NCI-H1417 treated with DMSO at 0.1 percent for 48 hours (cell line): ENCODE results near the gene SLC30A5.
"Not testable (repeated sequence)": the region's sequence is repeated elsewhere in the genome, so short reads cannot be mapped to it uniquely, and the experiment has no call there.

Experiments
- DNase-seq: peaks from one replicate; lab custom pipeline; 2025; lab: John Stamatoyannopoulos, UW

SLC30A5 gene

GRCh38 chr5:69105996-69106906 is 12.4 kb downstream of the SLC30A5 start:
- no peak for DNase-seq

GRCh38 chr5:69108367-69108766 is 14.6 kb downstream of the SLC30A5 start:
- not testable (repeated sequence) for DNase-seq

- DNase-seq: no peak
These were observed 20.0 kb downstream of the SLC30A5 start for GRCh38 chr5:69113851-69114250.

GRCh38 chr5:69115526-69115925 is 21.7 kb downstream of the SLC30A5 start:
- no peak for DNase-seq

- DNase-seq: no peak
These were observed 35.6 kb downstream of the SLC30A5 start for GRCh38 chr5:69129413-69129812.

- DNase-seq: no peak
These were observed 36.4 kb downstream of the SLC30A5 start for GRCh38 chr5:69130241-69130640.

GRCh38 chr5:69131304-69131703 is 37.5 kb downstream of the SLC30A5 start:
- DNase-seq: no peak

GRCh38 chr5:69134126-69134525 is 40.3 kb downstream of the SLC30A5 start:
- DNase-seq: no peak

GRCh38 chr5:69136293-69136692 is 42.5 kb downstream of the SLC30A5 start:
- DNase-seq: no peak

GRCh38 chr5:69137208-69137607 is 43.4 kb downstream of the SLC30A5 start:
- not testable (repeated sequence) for DNase-seq

GRCh38 chr5:69137807-69138206 is 44.0 kb downstream of the SLC30A5 start:
- no peak for DNase-seq

GRCh38 chr5:69138766-69139165 is 45.0 kb downstream of the SLC30A5 start:
- DNase-seq: no peak

GRCh38 chr5:69140239-69140638 is 46.4 kb downstream of the SLC30A5 start:
- not testable (repeated sequence) for DNase-seq

GRCh38 chr5:69140827-69141226 is 47.0 kb downstream of the SLC30A5 start:
- no peak for DNase-seq

- not testable (repeated sequence) for DNase-seq
These were observed 54.8 kb downstream of the SLC30A5 start for GRCh38 chr5:69148576-69148975.

GRCh38 chr5:69148981-69149675 is 55.3 kb downstream of the SLC30A5 start:
- no peak for DNase-seq

- DNase-seq: no peak
These were observed 55.8 kb downstream of the SLC30A5 start for GRCh38 chr5:69149676-69150010.

- DNase-seq: no peak
These were observed 58.9 kb downstream of the SLC30A5 start for GRCh38 chr5:69152731-69153130.

GRCh38 chr5:69156456-69156855 is 62.6 kb downstream of the SLC30A5 start:
- DNase-seq: no peak

- no peak for DNase-seq
These were observed 64.2 kb downstream of the SLC30A5 start for GRCh38 chr5:69158039-69158438.

- DNase-seq: no peak
These were observed 66.8 kb downstream of the SLC30A5 start for GRCh38 chr5:69160651-69161050.

- DNase-seq: peak; percentile 87
These were observed 73.1 kb downstream of the SLC30A5 start, which contains the start of gene CCNB1 for GRCh38 chr5:69166686-69167492. Gene CCNB1, plus strand, starts transcription at chr5:69167150. Its CDS starts 113 bp downstream, at chr5:69167263.
